GM18502 (cell line): ENCODE measurements around the gene RESF1.
"Not testable (repeated sequence)": the region's sequence is repeated elsewhere in the genome, so short reads cannot be mapped to it uniquely, and the experiment has no call there.

ENCODE experiments used
- ATAC-seq: cut with Tn5 transposase; IDR thresholded peaks from one replicate; pipeline ENCODE4 v1.9.1; 2021; ENCODE audit warnings: mild to moderate bottlenecking; ENCODE audit not compliant: unreplicated experiment, poor library complexity

Gene RESF1

GRCh38 chr12:31959161-31959700 lies at the start of gene RESF1:
RESF1 (plus strand) TSS chr12:31959415; CDS start chr12:31980956, 21,541 bp downstream.
- ATAC-seq = peak; percentile 91

- ATAC-seq = no peak
Observed at GRCh38 chr12:31914927-31915326, 44.3 kb upstream of the RESF1 start.

GRCh38 chr12:31915446-31915845 lies 43.8 kb upstream of the RESF1 start:
- no peak for ATAC-seq

GRCh38 chr12:31922341-31923062 lies 36.7 kb upstream of the RESF1 start:
- no peak for ATAC-seq

GRCh38 chr12:31923063-31923412 lies 36.2 kb upstream of the RESF1 start:
- ATAC-seq = no peak

- peak; percentile 46 for ATAC-seq
Observed at GRCh38 chr12:31928246-31929026, 30.8 kb upstream of the RESF1 start.

GRCh38 chr12:31929027-31929526 lies 30.1 kb upstream of the RESF1 start:
- no peak for ATAC-seq

- ATAC-seq = no peak
Observed at GRCh38 chr12:31931796-31932715, 27.2 kb upstream of the RESF1 start.

GRCh38 chr12:31944299-31944698 lies 14.9 kb upstream of the RESF1 start:
- no peak for ATAC-seq

GRCh38 chr12:31947971-31948370 lies 11.2 kb upstream of the RESF1 start:
- ATAC-seq = no peak

- not testable (repeated sequence) for ATAC-seq
Observed at GRCh38 chr12:31948697-31949359, 10.4 kb upstream of the RESF1 start.

GRCh38 chr12:31950088-31950487 lies 9.1 kb upstream of the RESF1 start:
- ATAC-seq = no peak

GRCh38 chr12:31950492-31950891 lies 8.7 kb upstream of the RESF1 start:
- ATAC-seq = no peak

GRCh38 chr12:31951008-31951407 lies 8.2 kb upstream of the RESF1 start:
- ATAC-seq = no peak

- ATAC-seq = peak; percentile 49
Observed at GRCh38 chr12:31951939-31952338, 7.3 kb upstream of the RESF1 start.

- ATAC-seq = no peak
Observed at GRCh38 chr12:31952418-31952817, 6.8 kb upstream of the RESF1 start.

GRCh38 chr12:31954925-31955858 lies 4.0 kb upstream of the RESF1 start:
- no peak for ATAC-seq

- ATAC-seq = no peak
Observed at GRCh38 chr12:31958569-31959160, 550 bp upstream of the RESF1 start.
